Raji (cell line): ENCODE data around the gene KCNMB2.

ENCODE experiments used
- POLR2A ChIP-seq: IDR thresholded peaks from 2 replicates; pipeline ENCODE4 v1.6.1; 2011; ENCODE audit warnings: low read depth, low read length, control low read depth; ENCODE audit not compliant: insufficient read depth

KCNMB2 gene

GRCh38 chr3:178771511-178771910 lies 235.3 kb downstream of the KCNMB2 start:
- TF ChIP-seq POLR2A: no peak

GRCh38 chr3:178772746-178773145 lies 236.5 kb downstream of the KCNMB2 start:
- TF ChIP-seq POLR2A: no peak

DNA sequence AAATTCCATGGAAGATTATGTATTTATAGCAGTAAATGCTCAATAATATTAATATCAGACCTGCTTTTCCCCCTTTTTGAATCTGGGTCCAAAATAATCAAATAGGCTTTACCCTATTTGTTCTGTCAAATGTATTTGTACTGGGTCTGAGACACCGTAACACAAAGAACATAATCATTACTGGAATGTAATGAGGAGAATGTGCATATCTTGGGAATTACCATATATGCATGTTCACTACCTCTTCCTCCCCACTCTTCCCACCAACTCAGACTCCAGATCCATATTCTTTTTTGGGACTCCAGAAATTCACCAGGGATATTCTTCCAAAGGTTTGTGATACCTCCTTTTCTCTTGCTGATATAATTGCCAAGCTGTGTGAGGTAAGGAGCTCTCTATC lies 237.1 kb downstream of the KCNMB2 start:
- TF ChIP-seq POLR2A: no peak

- TF ChIP-seq POLR2A: no peak
Measured at GRCh38 chr3:178777718-178778411, 241.6 kb downstream of the KCNMB2 start.

- TF ChIP-seq POLR2A: no peak
Measured at GRCh38 chr3:178778589-178778988, 242.4 kb downstream of the KCNMB2 start.

- no peak for TF ChIP-seq POLR2A
Measured at GRCh38 chr3:178785961-178786360, 249.7 kb downstream of the KCNMB2 start.

GRCh38 chr3:178787960-178788359 lies 251.7 kb downstream of the KCNMB2 start:
- no peak for TF ChIP-seq POLR2A

- no peak for TF ChIP-seq POLR2A
Measured at GRCh38 chr3:178794711-178795110, 258.5 kb downstream of the KCNMB2 start.

GRCh38 chr3:178795349-178795748 lies 259.1 kb downstream of the KCNMB2 start:
- TF ChIP-seq POLR2A: no peak

- TF ChIP-seq POLR2A: no peak
Measured at GRCh38 chr3:178802259-178802658, 266.0 kb downstream of the KCNMB2 start.

GRCh38 chr3:178802993-178803693 lies 266.9 kb downstream of the KCNMB2 start:
- TF ChIP-seq POLR2A: no peak

DNA sequence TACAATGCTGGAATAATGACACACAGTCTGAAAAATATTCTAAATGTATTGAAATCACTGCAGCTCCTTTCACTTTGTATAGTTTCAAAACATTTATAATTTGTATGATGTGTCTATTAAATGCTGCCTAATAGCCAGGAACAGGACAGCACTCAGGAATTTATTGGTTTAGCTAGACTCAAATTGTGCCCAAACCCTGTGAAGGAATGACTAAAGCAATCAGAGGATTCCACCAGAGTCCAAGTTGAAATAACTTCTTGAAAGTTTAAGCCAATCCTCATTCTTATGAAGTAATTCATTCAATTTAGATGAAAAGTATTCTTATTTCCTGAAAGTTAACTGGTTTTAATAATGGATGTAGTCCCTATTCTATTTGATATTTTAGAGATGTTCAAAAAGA lies 268.4 kb downstream of the KCNMB2 start:
- no peak for TF ChIP-seq POLR2A

GRCh38 chr3:178805741-178806140 lies 269.5 kb downstream of the KCNMB2 start:
- no peak for TF ChIP-seq POLR2A

DNA sequence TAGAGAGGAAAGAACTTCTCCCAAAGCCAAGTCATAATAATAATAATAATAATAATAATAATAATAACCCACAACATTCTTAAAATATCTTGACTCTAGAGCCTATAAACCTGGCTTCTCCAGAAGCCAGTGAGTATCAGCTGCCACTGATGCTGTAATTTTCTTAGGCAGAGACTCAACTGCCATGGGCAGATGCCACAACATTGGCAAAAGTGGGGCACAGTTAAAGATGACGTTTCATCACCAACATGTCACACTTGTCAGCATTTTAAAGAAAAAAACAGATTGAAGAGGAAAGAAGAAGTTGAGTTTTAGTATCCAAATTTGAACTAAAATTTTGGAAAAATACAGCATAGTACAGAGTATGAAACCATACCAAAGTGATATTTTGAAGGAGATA lies 270.4 kb downstream of the KCNMB2 start:
- TF ChIP-seq POLR2A: no peak

DNA sequence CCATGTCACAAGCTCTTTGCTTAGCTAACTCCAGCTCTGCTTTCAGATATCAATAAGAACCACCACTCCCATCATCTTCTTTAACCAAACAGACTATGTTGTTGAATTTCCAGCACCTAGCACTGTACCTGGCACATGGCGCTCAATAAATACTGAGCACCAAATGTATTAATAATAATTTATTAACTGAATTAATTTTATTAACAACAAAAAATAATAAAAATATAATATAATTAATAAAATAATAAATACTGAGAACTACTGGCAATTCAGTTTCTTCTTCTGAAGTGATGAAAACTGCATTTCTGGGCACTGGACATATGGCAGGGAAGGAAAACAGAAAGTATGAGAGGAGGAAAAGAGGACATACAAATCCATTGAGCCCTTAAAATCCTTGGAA lies 271.5 kb downstream of the KCNMB2 start:
- no peak for TF ChIP-seq POLR2A

GRCh38 chr3:178808748-178809147 lies 272.5 kb downstream of the KCNMB2 start:
- no peak for TF ChIP-seq POLR2A

DNA sequence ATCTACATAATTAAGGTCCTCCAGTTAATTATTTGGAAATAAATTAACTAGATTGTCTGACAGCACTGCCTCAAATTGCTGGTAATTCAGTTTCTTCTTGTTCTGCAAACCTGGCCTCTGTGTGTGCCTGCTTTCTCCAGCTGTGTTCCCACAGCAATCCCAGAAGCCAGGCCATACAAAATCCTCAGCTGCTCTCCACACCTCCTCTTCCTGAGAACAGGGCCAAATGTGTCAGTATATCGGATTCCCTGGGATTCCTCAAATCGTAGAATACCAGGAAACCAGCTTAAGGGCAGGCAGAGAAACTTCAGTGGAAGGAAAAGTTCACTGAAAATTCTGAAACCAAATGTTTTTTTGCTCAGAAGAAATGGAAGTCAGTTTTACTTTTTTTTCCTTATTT lies 273.9 kb downstream of the KCNMB2 start:
- no peak for TF ChIP-seq POLR2A
